Mammary epithelial cell (primary cell): ENCODE data around the gene MIS12.

Experiments
- EZH2 ChIP-seq: IDR thresholded peaks from 2 replicates; pipeline ENCODE4 v1.6.1; 2012; ENCODE audit warnings: low read length, inconsistent platforms, borderline replicate concordance
- TF ChIP-seq, protein P1 (sequence below), 2 donors: IDR thresholded peaks in 1 of 2; conservative IDR thresholded peaks in 1 of 2; 2 replicates each; pipeline ENCODE4 v1.5.1; 2011 to 2012; ENCODE audit warnings: inconsistent platforms in 2 of 2, low read length in 2 of 2, mild to moderate bottlenecking in 2 of 2, control low read depth in 1 of 2, low read depth in 1 of 2; ENCODE audit not compliant: insufficient read depth in 1 of 2; ENCODE audit errors: extremely low read depth in 1 of 2

DNA sequence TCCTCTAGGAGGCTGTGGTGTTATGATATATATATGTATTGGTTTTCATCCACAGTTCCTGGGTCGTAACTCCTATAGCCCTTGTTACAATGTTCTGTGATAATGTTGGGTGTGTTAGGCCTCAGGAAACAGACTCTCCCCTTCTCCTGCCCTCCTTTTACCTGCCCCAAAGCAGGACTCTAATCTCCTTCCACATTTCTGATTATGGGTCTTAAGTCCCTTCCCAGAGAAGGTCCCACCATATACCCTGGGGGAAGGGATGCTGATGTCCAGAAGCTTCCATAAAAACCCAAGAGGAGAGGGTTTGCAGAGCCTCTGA, 47.0 kb upstream of the MIS12 start:
- TF ChIP-seq, protein P1, sequence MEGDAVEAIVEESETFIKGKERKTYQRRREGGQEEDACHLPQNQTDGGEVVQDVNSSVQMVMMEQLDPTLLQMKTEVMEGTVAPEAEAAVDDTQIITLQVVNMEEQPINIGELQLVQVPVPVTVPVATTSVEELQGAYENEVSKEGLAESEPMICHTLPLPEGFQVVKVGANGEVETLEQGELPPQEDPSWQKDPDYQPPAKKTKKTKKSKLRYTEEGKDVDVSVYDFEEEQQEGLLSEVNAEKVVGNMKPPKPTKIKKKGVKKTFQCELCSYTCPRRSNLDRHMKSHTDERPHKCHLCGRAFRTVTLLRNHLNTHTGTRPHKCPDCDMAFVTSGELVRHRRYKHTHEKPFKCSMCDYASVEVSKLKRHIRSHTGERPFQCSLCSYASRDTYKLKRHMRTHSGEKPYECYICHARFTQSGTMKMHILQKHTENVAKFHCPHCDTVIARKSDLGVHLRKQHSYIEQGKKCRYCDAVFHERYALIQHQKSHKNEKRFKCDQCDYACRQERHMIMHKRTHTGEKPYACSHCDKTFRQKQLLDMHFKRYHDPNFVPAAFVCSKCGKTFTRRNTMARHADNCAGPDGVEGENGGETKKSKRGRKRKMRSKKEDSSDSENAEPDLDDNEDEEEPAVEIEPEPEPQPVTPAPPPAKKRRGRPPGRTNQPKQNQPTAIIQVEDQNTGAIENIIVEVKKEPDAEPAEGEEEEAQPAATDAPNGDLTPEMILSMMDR (conservative IDR thresholded peaks at IDR 0.05 in 1 of 2, IDR thresholded peaks at IDR 0.05 in 1 of 2; ENCODE audit: extremely low read depth in 1 of 2, insufficient read depth in 1 of 2, low read depth in 1 of 2, low read length in 2 of 2) = no peak
- no peak for TF ChIP-seq EZH2
